ENCODE data around the gene SDC4.
"Not testable (repeated sequence)": the region's sequence is repeated elsewhere in the genome, so short reads cannot be mapped to it uniquely, and the experiment has no call there.

SDC4 gene

GRCh38 chr20:45363611-45364492, 15.6 kb upstream of the SDC4 start:
- no peak for DNase-seq

- peak; percentile 81 for DNase-seq
Measured at GRCh38 chr20:45362804-45363610, 14.8 kb upstream of the SDC4 start, which contains the start of gene SYS1. Gene SYS1, plus strand, starts transcription at chr20:45363156. Its CDS starts 376 bp downstream, at chr20:45363532.

GRCh38 chr20:45361793-45362192, 13.6 kb upstream of the SDC4 start:
- DNase-seq = no peak

DNA sequence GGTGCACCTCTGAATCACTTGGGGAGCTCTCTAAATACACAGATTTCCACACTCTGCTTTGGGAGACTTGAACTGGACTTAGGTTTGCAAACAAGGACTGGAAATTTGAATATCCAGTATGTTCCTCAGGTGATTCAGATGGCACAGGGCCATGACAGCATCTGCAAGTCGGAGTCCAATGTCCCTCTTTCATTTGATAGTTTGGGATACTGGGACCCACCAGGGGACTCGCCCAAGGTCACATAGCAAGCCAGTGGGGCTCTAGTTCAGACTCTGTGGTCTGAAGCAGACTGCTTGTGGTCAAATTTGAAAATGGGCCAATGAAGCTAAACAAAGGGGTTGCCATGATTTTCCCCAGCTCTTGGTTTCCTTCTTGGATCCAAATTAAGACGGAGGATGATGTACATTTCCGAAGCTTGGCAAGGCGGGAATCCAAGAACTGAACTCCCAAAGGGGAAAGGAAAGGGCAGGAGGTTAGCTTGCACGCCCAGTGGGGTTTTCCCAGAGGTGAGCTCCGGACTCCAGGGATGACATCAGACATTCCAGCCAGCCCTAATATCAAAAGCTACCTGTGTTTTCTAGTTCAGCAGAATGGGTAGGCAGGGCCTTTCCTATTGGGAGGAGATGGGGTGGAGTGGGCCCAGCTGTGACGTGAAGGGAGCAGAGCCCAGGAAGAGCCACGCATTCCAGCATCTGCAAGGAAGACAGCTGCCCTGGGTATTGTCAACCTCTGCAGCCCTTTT, 11.4 kb upstream of the SDC4 start:
- DNase-seq = no peak

- no peak for DNase-seq
Measured at GRCh38 chr20:45359069-45359405, 10.8 kb upstream of the SDC4 start.

DNA sequence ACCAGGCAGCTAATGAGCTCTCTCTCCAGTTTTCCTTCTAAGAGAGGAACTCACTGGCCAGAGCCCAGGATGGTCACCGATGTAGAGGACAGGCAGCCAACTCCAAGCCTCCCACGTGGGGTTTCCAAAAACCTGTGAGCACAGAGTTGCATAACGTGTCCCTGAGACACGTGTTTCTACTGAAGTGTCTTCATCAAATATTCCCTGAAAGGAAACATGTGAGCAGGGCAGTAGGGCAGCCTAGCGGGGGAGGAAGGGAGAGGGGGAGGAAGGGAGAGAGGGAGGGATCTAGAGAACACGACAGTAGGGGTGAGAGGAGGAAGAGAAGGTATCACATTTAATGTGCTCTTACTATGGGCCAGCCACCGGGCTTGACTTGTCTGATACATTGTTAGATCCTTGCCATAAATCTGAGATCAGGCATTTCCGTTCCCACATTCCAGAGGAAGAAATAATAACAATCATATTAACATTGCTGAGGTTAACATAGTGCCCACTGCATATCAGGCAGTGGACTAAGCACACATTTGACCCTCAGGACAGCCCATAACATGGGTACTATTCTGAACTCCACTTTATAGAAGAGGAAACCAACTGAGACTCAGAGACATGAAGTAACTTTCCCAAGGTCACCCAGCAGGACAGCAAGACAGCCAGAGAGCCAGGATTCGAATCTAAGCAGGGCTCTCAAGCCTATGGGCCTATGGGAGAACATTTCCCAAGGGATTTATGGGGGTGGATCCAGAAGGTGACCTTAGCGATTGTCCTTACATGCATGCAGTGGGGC, 10.3 kb upstream of the SDC4 start:
- DNase-seq = no peak

- no peak for DNase-seq
Measured at GRCh38 chr20:45355209-45356084, 7.2 kb upstream of the SDC4 start.

- no peak for DNase-seq
Measured at GRCh38 chr20:45354423-45355208, 6.4 kb upstream of the SDC4 start.

DNA sequence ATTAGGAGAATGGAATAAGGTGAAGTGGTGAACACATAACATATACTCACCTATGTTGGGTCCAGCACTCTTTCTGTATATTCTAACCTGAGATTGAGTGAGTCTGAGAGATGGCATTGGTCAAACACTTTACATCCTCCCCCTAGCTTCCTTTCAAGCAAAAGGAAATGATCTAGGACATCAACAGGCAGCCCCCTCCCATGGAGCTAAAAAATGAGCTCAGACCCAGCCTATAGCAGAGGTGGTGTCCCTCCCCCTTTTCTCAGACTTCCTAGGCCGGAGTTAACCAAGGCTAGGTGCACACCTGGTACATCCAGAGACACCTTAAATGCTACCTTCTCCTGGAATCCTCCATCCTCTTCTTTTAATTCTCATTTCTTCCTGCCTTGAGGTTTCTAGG, 5.5 kb upstream of the SDC4 start:
- no peak for DNase-seq

DNA sequence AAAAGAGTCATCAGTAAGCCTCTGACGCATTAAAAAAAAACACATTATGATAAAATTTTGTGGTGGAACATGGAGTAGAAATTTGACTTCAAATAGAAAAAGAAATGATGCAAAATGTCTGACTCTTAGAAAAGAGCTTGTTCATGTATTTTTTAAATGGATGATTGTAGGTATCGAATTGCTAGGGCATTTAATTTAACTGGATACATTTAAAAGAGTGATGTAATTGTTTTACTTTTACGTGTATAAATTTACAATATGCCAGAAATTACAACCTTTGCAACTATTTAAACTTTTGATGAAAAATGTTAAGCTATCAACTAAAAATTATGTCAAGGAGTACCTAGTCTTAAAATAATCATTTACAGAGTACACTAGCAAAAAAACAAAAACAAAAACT, 4.5 kb upstream of the SDC4 start:
- DNase-seq = no peak

- DNase-seq = not testable (repeated sequence)
Measured at GRCh38 chr20:45350795-45351194, 2.6 kb upstream of the SDC4 start.

- DNase-seq = no peak
Measured at GRCh38 chr20:45350217-45350616, 2.0 kb upstream of the SDC4 start.

DNA sequence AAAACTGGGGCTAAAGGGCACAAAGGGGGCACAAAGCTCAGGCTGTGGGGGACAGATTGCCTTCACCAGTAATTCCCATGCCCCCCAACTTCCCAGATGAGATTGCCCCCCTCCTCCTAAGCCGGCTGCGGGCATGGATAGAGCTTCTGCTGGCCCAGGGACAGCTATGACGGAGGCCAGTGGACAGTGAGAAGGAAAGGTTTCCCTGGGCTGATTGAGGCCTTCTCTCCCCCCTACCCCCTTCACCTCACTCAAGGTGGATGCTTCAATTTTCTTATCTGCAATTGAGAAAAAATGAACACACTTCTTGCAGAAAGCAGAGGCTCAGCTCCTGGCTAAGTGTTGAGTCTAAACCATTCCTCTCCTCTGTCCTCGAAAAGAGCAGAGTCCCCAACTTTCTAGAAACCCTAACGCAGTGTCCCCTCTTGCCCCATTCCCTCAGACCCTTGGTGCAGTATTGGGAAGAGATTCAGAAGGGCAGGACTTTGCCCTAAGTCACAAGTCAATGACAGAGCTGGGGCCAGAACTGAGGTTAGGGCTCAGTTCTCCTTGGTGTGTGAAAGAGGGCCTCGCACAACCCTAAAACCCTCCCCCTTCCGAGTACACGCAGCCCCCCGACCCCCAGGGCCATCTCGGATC, 808 bp downstream of the SDC4 start:
- DNase-seq = no peak

DNA sequence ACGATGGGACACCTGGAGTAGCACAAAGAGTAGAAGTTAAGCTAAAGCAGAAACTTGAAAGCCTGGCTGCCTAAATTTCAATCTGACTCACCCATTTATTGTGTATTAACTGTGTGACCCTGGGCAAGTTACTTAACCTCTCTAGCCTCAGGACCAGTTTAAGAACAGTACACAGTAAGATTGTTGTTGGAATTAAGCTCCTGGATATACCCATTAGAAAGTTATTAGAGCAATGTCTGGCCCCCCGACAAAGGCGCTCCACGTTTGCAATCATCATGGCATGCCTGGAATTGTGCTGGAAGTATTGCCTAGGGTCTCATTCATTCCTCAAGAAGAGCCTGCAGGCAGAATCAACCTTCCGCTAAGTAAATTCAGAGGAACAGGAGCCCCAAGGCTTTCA, 1.4 kb downstream of the SDC4 start:
- DNase-seq = no peak

- DNase-seq = no peak
Measured at GRCh38 chr20:45346291-45346718, 1.9 kb downstream of the SDC4 start.

- DNase-seq = no peak
Measured at GRCh38 chr20:45345104-45345936, 2.9 kb downstream of the SDC4 start.

DNA sequence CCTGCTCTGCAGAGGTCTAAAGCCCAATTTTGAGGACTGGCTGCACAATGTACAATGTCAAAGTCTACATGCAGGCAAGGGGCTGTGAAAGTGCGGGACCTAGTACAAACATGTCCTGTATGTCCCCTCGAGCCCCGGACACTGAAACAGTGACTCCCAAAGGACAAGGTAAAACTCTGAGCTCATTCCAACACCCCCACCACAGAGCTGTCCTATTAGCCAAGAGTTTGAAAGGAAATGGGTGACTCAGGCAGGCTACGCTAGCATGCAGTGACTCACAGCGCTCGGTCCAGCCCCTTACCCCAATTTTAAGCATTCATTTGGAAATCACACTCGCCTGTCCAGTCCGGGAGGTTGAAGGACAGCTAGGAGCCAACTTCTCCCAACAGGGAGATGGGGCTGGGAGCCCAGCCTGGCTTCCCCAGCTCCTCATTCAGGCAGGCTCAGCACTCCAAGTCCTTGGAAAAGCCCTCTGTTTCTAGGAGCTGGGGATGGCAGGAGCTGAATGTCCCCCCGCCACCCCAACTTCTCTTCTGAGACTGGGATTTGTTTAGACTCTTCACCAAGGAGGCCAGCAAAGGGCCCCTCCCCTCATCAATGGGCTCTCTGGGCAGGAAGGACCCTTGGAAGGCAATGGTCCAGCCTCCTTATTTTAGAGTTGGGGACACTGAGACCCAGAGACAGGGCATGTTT, 3.9 kb downstream of the SDC4 start:
- no peak for DNase-seq

DNA sequence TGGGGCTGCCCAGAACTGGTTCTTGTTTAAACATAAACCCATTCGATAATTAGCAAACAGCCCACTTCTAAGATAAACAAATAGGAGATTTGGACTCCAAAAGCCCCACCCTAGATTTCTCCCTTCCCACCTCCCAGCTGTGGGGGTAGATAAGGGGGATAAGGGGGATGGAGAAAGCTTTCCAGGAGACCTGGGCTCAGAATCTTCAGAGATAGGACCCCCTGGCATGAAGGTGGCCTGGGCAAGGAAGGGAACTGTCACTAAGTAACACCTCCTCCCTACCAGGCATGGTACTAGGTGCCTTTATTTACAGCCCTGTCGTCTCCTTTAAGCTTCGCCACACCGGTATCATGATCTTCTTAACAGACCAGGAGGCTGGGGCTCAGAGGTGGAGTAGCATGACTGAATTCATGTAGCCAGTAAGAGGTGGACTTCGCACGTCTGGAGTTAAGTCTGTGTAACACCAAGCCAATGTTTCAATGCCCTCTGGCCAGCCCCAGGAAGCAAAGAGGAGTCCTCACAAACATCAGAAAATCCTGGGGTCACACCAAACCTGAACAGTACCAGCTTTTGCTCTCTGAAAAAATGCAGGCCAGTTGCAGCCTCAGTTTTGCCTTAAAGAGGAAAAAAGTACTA, 4.6 kb downstream of the SDC4 start:
- peak; percentile 63 for DNase-seq

All from NCI-H510A (cell line).